ENCODE results near the gene UBE3C.
"Not testable (repeated sequence)": the region's sequence is repeated elsewhere in the genome, so short reads cannot be mapped to it uniquely, and the experiment has no call there.

The UBE3C gene

GRCh38 chr7:157151626-157152339 lies 13.1 kb downstream of the UBE3C start:
- Histone ChIP-seq H3K27ac (ENCODE audit: low read length) (no peak overlapping the region), H3K4me3 (ENCODE audit: low read length) (no peak overlapping the region), H3K9ac (ENCODE audit: low read length) (no peak overlapping the region), H3K9me3 (ENCODE audit: control insufficient read depth, low read depth, low read length) (no peaks in the 10 kb centered on the region), H3K36me3 (ENCODE audit: control insufficient read depth, low read depth, low read length) (no peaks in the 10 kb centered on the region), H3K4me1 (ENCODE audit: control insufficient read depth, low read depth, low read length) (peaks cover 15% of the 10 kb centered on the region), H3K27me3 (ENCODE audit: control insufficient read depth, insufficient read depth, low read length) (no peaks in the 10 kb centered on the region)

- no peak overlapping the region for H3K9ac ChIP-seq (ENCODE audit: low read length)
- H3K27me3 ChIP-seq (ENCODE audit: control insufficient read depth, insufficient read depth, low read length), result no peaks in the 10 kb centered on the region
- H3K27ac ChIP-seq (ENCODE audit: low read length), result no peak overlapping the region
- no peaks in the 10 kb centered on the region for H3K36me3 ChIP-seq (ENCODE audit: control insufficient read depth, low read depth, low read length)
- H3K4me1 ChIP-seq (ENCODE audit: control insufficient read depth, low read depth, low read length), result peaks cover 15% of the 10 kb centered on the region
- no peak overlapping the region for H3K4me3 ChIP-seq (ENCODE audit: low read length)
- H3K9me3 ChIP-seq (ENCODE audit: control insufficient read depth, low read depth, low read length), result no peaks in the 10 kb centered on the region
Measured at GRCh38 chr7:157152391-157152937, 13.7 kb downstream of the UBE3C start.

GRCh38 chr7:157153260-157153659 lies 14.5 kb downstream of the UBE3C start:
- no peak overlapping the region for H3K27ac ChIP-seq (ENCODE audit: low read length)
- peaks cover 16% of the 10 kb centered on the region for H3K4me1 ChIP-seq (ENCODE audit: control insufficient read depth, low read depth, low read length)
- no peak overlapping the region for H3K9ac ChIP-seq (ENCODE audit: low read length)
- no peaks in the 10 kb centered on the region for H3K36me3 ChIP-seq (ENCODE audit: control insufficient read depth, low read depth, low read length)
- H3K9me3 ChIP-seq (ENCODE audit: control insufficient read depth, low read depth, low read length), result no peaks in the 10 kb centered on the region
- no peaks in the 10 kb centered on the region for H3K27me3 ChIP-seq (ENCODE audit: control insufficient read depth, insufficient read depth, low read length)
- H3K4me3 ChIP-seq (ENCODE audit: low read length), result no peak overlapping the region

GRCh38 chr7:157155959-157156358 lies 17.2 kb downstream of the UBE3C start:
- Histone ChIP-seq H3K27ac (ENCODE audit: low read length) (no peak overlapping the region), H3K4me1 (ENCODE audit: control insufficient read depth, low read depth, low read length) (peaks cover 9% of the 10 kb centered on the region), H3K27me3 (ENCODE audit: control insufficient read depth, insufficient read depth, low read length) (no peaks in the 10 kb centered on the region), H3K9me3 (ENCODE audit: control insufficient read depth, low read depth, low read length) (no peaks in the 10 kb centered on the region), H3K9ac (ENCODE audit: low read length) (no peak overlapping the region), H3K4me3 (ENCODE audit: low read length) (no peak overlapping the region), H3K36me3 (ENCODE audit: control insufficient read depth, low read depth, low read length) (no peaks in the 10 kb centered on the region)

- no peak overlapping the region for H3K27ac ChIP-seq (ENCODE audit: low read length)
- no peaks in the 10 kb centered on the region for H3K9me3 ChIP-seq (ENCODE audit: control insufficient read depth, low read depth, low read length)
- no peaks in the 10 kb centered on the region for H3K36me3 ChIP-seq (ENCODE audit: control insufficient read depth, low read depth, low read length)
- H3K4me3 ChIP-seq (ENCODE audit: low read length), result no peak overlapping the region
- H3K9ac ChIP-seq (ENCODE audit: low read length), result no peak overlapping the region
- peaks cover 4% of the 10 kb centered on the region for H3K4me1 ChIP-seq (ENCODE audit: control insufficient read depth, low read depth, low read length)
- no peaks in the 10 kb centered on the region for H3K27me3 ChIP-seq (ENCODE audit: control insufficient read depth, insufficient read depth, low read length)
Measured at GRCh38 chr7:157158400-157158799, 19.7 kb downstream of the UBE3C start.

- H3K9ac ChIP-seq (ENCODE audit: low read length); H3K27ac ChIP-seq (ENCODE audit: low read length): not testable (repeated sequence)
Measured at GRCh38 chr7:157159537-157159936, 20.8 kb downstream of the UBE3C start.

GRCh38 chr7:157160433-157160832 lies 21.7 kb downstream of the UBE3C start:
- no peaks in the 10 kb centered on the region for H3K27me3 ChIP-seq (ENCODE audit: control insufficient read depth, insufficient read depth, low read length)
- H3K9me3 ChIP-seq (ENCODE audit: control insufficient read depth, low read depth, low read length), result no peaks in the 10 kb centered on the region
- H3K36me3 ChIP-seq (ENCODE audit: control insufficient read depth, low read depth, low read length), result peaks cover 6% of the 10 kb centered on the region
- H3K9ac ChIP-seq (ENCODE audit: low read length), result no peak overlapping the region
- H3K27ac ChIP-seq (ENCODE audit: low read length), result no peak overlapping the region
- H3K4me3 ChIP-seq (ENCODE audit: low read length), result no peak overlapping the region
- peaks cover 4% of the 10 kb centered on the region for H3K4me1 ChIP-seq (ENCODE audit: control insufficient read depth, low read depth, low read length)

More at GRCh38 chr7:157159537-157159936, 20.8 kb downstream of the UBE3C start:
- H3K9me3 ChIP-seq (ENCODE audit: control insufficient read depth, low read depth, low read length); H3K27me3 ChIP-seq (ENCODE audit: control insufficient read depth, insufficient read depth, low read length); H3K36me3 ChIP-seq (ENCODE audit: control insufficient read depth, low read depth, low read length); H3K4me3 ChIP-seq (ENCODE audit: low read length); H3K4me1 ChIP-seq (ENCODE audit: control insufficient read depth, low read depth, low read length): not testable (repeated sequence)

GRCh38 chr7:157165987-157166386 lies 27.3 kb downstream of the UBE3C start:
- H3K9ac ChIP-seq (ENCODE audit: low read length), result no peak overlapping the region
- no peaks in the 10 kb centered on the region for H3K9me3 ChIP-seq (ENCODE audit: control insufficient read depth, low read depth, low read length)
- no peaks in the 10 kb centered on the region for H3K4me1 ChIP-seq (ENCODE audit: control insufficient read depth, low read depth, low read length)
- peaks cover 32% of the 10 kb centered on the region for H3K36me3 ChIP-seq (ENCODE audit: control insufficient read depth, low read depth, low read length)
- H3K27me3 ChIP-seq (ENCODE audit: control insufficient read depth, insufficient read depth, low read length), result no peaks in the 10 kb centered on the region
- H3K4me3 ChIP-seq (ENCODE audit: low read length), result no peak overlapping the region
- no peak overlapping the region for H3K27ac ChIP-seq (ENCODE audit: low read length)

- no peak overlapping the region for H3K4me3 ChIP-seq (ENCODE audit: low read length)
- H3K4me1 ChIP-seq (ENCODE audit: control insufficient read depth, low read depth, low read length), result no peaks in the 10 kb centered on the region
- H3K9ac ChIP-seq (ENCODE audit: low read length), result no peak overlapping the region
- no peaks in the 10 kb centered on the region for H3K9me3 ChIP-seq (ENCODE audit: control insufficient read depth, low read depth, low read length)
- peaks cover 47% of the 10 kb centered on the region for H3K36me3 ChIP-seq (ENCODE audit: control insufficient read depth, low read depth, low read length)
- H3K27me3 ChIP-seq (ENCODE audit: control insufficient read depth, insufficient read depth, low read length), result no peaks in the 10 kb centered on the region
- no peak overlapping the region for H3K27ac ChIP-seq (ENCODE audit: low read length)
Measured at GRCh38 chr7:157168571-157168970, 29.8 kb downstream of the UBE3C start.

GRCh38 chr7:157176771-157177170 lies 38.0 kb downstream of the UBE3C start:
- no peak overlapping the region for H3K27ac ChIP-seq (ENCODE audit: low read length)
- no peak overlapping the region for H3K9ac ChIP-seq (ENCODE audit: low read length)
- H3K27me3 ChIP-seq (ENCODE audit: control insufficient read depth, insufficient read depth, low read length), result no peaks in the 10 kb centered on the region
- no peaks in the 10 kb centered on the region for H3K4me1 ChIP-seq (ENCODE audit: control insufficient read depth, low read depth, low read length)
- no peak overlapping the region for H3K4me3 ChIP-seq (ENCODE audit: low read length)
- H3K36me3 ChIP-seq (ENCODE audit: control insufficient read depth, low read depth, low read length), result peaks cover 80% of the 10 kb centered on the region
- H3K9me3 ChIP-seq (ENCODE audit: control insufficient read depth, low read depth, low read length), result no peaks in the 10 kb centered on the region

- Histone ChIP-seq H3K4me3 (ENCODE audit: low read length) (no peak overlapping the region), H3K27ac (ENCODE audit: low read length) (no peak overlapping the region), H3K9ac (ENCODE audit: low read length) (no peak overlapping the region), H3K27me3 (ENCODE audit: control insufficient read depth, insufficient read depth, low read length) (no peaks in the 10 kb centered on the region), H3K36me3 (ENCODE audit: control insufficient read depth, low read depth, low read length) (peaks cover 83% of the 10 kb centered on the region), H3K9me3 (ENCODE audit: control insufficient read depth, low read depth, low read length) (no peaks in the 10 kb centered on the region), H3K4me1 (ENCODE audit: control insufficient read depth, low read depth, low read length) (no peaks in the 10 kb centered on the region)
Measured at GRCh38 chr7:157177333-157177982, 38.7 kb downstream of the UBE3C start.

GRCh38 chr7:157177983-157178381 lies 39.3 kb downstream of the UBE3C start:
- Histone ChIP-seq H3K27ac (ENCODE audit: low read length) (no peak overlapping the region), H3K4me3 (ENCODE audit: low read length) (no peak overlapping the region), H3K36me3 (ENCODE audit: control insufficient read depth, low read depth, low read length) (peaks cover 81% of the 10 kb centered on the region)

More at GRCh38 chr7:157177983-157178381, 39.3 kb downstream of the UBE3C start:
- Histone ChIP-seq H3K27me3 (ENCODE audit: control insufficient read depth, insufficient read depth, low read length) (no peaks in the 10 kb centered on the region), H3K9me3 (ENCODE audit: control insufficient read depth, low read depth, low read length) (no peaks in the 10 kb centered on the region), H3K4me1 (ENCODE audit: control insufficient read depth, low read depth, low read length) (no peaks in the 10 kb centered on the region), H3K9ac (ENCODE audit: low read length) (no peak overlapping the region)

Data from iPS-18a (cell line).